Measurements from ENCODE around the gene SLC40A1. TPM values are rescaled to one million over a fixed set of nuclear protein-coding genes. Genes with fewer than 3 reads are reported as not detected.

Gene SLC40A1
- polyA plus RNA-seq, 1 donor from 2014 or later = 12.6 TPM

- no peaks in the 10 kb centered on the region for H3K36me3 ChIP-seq (ENCODE audit: insufficient read depth, low read length)
- H2AFZ ChIP-seq (ENCODE audit: low read depth, low read length) = no peak overlapping the region
- no peak overlapping the region for H3K4me2 ChIP-seq (ENCODE audit: low read length)
- H3K79me2 ChIP-seq (replicated peaks; ENCODE audit: insufficient read depth, low read length) = no peaks in the 10 kb centered on the region
- no peaks in the 10 kb centered on the region for H3K27me3 ChIP-seq (ENCODE audit: insufficient read depth, low read depth, low read length)
- H3K9ac ChIP-seq (ENCODE audit: low read length) = no peak overlapping the region
- no peaks in the 10 kb centered on the region for H3K9me2 ChIP-seq (ENCODE audit: insufficient read depth, low read length)
- no peak overlapping the region for H3K27ac ChIP-seq (ENCODE audit: low read length)
- no peaks in the 10 kb centered on the region for H3K9me3 ChIP-seq (ENCODE audit: low read length)
- no peak overlapping the region for H3K4me3 ChIP-seq (ENCODE audit: low read length)
- H4K20me1 ChIP-seq (ENCODE audit: insufficient read depth) = no peaks in the 10 kb centered on the region
- TF ChIP-seq RAD21 (conservative IDR thresholded peaks at IDR 0.05) = no peak
- no peak for TF ChIP-seq SMC3 (conservative IDR thresholded peaks at IDR 0.05; ENCODE audit: poor library complexity)
- TF ChIP-seq EP300 (conservative IDR thresholded peaks at IDR 0.05; ENCODE audit: poor library complexity, severe bottlenecking) = no peak
- TF ChIP-seq, protein P1, sequence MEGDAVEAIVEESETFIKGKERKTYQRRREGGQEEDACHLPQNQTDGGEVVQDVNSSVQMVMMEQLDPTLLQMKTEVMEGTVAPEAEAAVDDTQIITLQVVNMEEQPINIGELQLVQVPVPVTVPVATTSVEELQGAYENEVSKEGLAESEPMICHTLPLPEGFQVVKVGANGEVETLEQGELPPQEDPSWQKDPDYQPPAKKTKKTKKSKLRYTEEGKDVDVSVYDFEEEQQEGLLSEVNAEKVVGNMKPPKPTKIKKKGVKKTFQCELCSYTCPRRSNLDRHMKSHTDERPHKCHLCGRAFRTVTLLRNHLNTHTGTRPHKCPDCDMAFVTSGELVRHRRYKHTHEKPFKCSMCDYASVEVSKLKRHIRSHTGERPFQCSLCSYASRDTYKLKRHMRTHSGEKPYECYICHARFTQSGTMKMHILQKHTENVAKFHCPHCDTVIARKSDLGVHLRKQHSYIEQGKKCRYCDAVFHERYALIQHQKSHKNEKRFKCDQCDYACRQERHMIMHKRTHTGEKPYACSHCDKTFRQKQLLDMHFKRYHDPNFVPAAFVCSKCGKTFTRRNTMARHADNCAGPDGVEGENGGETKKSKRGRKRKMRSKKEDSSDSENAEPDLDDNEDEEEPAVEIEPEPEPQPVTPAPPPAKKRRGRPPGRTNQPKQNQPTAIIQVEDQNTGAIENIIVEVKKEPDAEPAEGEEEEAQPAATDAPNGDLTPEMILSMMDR (IDR thresholded peaks at IDR 0.05; ENCODE audit: poor library complexity, severe bottlenecking) = no peak
- TF ChIP-seq MXI1 (conservative IDR thresholded peaks at IDR 0.05; ENCODE audit: poor library complexity, severe bottlenecking) = no peak
- TF ChIP-seq, protein P2, sequence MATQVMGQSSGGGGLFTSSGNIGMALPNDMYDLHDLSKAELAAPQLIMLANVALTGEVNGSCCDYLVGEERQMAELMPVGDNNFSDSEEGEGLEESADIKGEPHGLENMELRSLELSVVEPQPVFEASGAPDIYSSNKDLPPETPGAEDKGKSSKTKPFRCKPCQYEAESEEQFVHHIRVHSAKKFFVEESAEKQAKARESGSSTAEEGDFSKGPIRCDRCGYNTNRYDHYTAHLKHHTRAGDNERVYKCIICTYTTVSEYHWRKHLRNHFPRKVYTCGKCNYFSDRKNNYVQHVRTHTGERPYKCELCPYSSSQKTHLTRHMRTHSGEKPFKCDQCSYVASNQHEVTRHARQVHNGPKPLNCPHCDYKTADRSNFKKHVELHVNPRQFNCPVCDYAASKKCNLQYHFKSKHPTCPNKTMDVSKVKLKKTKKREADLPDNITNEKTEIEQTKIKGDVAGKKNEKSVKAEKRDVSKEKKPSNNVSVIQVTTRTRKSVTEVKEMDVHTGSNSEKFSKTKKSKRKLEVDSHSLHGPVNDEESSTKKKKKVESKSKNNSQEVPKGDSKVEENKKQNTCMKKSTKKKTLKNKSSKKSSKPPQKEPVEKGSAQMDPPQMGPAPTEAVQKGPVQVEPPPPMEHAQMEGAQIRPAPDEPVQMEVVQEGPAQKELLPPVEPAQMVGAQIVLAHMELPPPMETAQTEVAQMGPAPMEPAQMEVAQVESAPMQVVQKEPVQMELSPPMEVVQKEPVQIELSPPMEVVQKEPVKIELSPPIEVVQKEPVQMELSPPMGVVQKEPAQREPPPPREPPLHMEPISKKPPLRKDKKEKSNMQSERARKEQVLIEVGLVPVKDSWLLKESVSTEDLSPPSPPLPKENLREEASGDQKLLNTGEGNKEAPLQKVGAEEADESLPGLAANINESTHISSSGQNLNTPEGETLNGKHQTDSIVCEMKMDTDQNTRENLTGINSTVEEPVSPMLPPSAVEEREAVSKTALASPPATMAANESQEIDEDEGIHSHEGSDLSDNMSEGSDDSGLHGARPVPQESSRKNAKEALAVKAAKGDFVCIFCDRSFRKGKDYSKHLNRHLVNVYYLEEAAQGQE (IDR thresholded peaks at IDR 0.05; ENCODE audit: borderline replicate concordance) = no peak
- no peak for TF ChIP-seq TAF1 (IDR thresholded peaks at IDR 0.05; ENCODE audit: low read depth)
- no peak for TF ChIP-seq EZH2 (IDR thresholded peaks at IDR 0.05; ENCODE audit: borderline replicate concordance, insufficient read depth, low read length, poor library complexity, severe bottlenecking)
- no peak for TF ChIP-seq POLR2AphosphoS5 (IDR thresholded peaks at IDR 0.05)
- no peaks in the 10 kb centered on the region for H3F3A ChIP-seq (ENCODE audit: insufficient read depth, low read length, poor library complexity, severe bottlenecking)
Measured at GRCh38 chr2:189540551-189540950, 40.0 kb downstream of the SLC40A1 start.

DNA sequence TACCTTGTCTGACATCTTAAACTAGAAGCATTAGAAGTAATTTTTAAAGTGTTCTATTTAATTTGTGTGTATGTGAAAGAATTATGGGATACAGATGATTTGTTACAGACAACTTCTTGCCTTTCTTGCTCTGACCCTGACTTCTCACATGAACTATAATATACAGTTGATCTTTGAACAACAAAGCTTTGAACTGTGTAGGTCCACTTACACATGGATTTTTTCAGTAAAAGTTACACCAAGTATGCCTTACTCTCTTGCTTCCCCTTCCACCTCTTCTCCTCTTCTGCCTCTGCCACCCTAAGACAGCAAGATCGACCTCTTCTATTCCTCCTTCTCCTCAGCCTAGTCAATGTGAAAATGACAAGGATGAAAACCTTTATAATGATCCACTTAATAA is 42.2 kb downstream of the SLC40A1 start:
- Histone ChIP-seq H3K36me3 (ENCODE audit: insufficient read depth, low read length) (no peaks in the 10 kb centered on the region), H3K9ac (ENCODE audit: low read length) (no peak overlapping the region), H3K4me2 (ENCODE audit: low read length) (no peak overlapping the region), H3K9me3 (ENCODE audit: low read length) (no peaks in the 10 kb centered on the region), H3K4me3 (ENCODE audit: low read length) (no peak overlapping the region), H2AFZ (ENCODE audit: low read depth, low read length) (no peak overlapping the region), H3K27ac (ENCODE audit: low read length) (no peak overlapping the region), H3K9me2 (ENCODE audit: insufficient read depth, low read length) (no peaks in the 10 kb centered on the region), H4K20me1 (ENCODE audit: insufficient read depth) (no peaks in the 10 kb centered on the region), H3K27me3 (ENCODE audit: insufficient read depth, low read depth, low read length) (no peaks in the 10 kb centered on the region), H3F3A (ENCODE audit: insufficient read depth, low read length, poor library complexity, severe bottlenecking) (no peaks in the 10 kb centered on the region), H3K79me2 (replicated peaks; ENCODE audit: insufficient read depth, low read length) (no peaks in the 10 kb centered on the region)
- TF ChIP-seq, protein P2 (IDR thresholded peaks at IDR 0.05; ENCODE audit: borderline replicate concordance) = no peak

Data from neural cell (in vitro differentiated cells).